HG03571 (cell line): ENCODE measurements around the gene CA5A.
"Not testable (repeated sequence)": the region's sequence is repeated elsewhere in the genome, so short reads cannot be mapped to it uniquely, and the experiment has no call there.

Experiments used
- ATAC-seq: cut with Tn5 transposase; IDR thresholded peaks from one replicate; pipeline ENCODE4 v1.9.1; 2021; ENCODE audit not compliant: unreplicated experiment

The CA5A gene

GRCh38 chr16:87897521-87898505 lies 38.5 kb downstream of the CA5A start:
- ATAC-seq, result no peak

DNA sequence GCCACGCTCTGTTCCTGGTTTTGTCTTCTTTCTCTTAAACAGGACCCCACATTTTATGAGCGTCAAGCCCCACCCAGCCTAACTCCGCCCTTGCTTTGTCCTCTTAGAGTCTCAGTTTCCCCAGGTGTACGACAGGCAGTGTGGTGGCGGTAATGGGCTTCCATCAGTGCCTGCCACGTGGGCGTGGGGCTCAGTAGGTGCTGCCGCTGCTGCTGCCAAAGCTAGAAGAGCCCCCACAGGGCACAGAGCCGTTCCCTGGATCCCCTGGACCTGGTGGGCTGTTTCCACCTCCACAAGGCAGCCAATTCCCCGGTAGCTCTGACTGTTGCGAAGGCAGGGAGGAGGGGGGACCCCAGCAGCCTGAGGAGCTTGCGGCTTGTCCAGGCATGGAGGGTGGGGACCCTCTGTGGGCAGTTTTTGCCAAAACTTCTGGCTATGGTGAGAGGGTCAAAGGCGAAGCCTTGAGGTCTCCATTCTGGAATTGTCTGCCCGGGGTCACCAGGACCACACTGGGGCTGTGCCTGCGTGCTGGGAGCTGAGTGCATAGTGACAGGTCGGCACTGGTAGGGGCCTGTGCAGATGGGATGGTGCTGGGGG lies 39.3 kb downstream of the CA5A start:
- ATAC-seq, result not testable (repeated sequence)

DNA sequence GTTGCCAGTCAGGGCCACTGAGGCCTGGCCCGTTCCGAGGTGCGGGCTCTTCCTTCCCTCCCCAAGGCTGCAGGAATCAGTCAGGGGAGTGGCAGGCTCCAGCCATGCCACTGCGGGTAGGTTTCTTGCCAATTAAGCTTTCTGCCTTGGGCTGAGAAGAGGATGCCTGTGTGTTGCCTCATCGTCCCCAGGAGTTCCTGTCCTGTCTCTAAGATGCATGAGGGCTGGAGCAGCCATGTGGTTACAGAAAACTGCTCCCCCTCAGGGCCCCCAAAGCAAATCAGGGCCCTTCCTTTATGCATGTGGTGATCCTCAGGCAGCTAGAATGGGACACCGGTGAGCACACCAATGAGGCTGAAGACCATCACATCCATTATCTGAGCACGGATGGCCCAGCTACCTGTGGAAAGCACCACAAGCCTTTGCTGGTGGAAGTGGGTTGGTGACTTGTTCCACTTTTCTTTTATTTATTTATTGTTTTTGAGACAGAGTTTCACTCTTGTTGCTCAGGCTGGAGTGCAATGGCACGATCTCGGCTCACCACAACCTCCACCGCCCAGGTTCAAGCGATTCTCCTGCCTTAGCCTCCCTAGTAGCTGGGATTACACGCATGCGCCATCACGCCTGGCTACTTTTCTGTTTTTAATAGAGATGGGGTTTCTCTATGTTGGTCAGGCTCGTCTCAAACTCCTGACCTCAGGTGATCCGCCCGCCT lies 40.0 kb downstream of the CA5A start:
- ATAC-seq, result not testable (repeated sequence)

DNA sequence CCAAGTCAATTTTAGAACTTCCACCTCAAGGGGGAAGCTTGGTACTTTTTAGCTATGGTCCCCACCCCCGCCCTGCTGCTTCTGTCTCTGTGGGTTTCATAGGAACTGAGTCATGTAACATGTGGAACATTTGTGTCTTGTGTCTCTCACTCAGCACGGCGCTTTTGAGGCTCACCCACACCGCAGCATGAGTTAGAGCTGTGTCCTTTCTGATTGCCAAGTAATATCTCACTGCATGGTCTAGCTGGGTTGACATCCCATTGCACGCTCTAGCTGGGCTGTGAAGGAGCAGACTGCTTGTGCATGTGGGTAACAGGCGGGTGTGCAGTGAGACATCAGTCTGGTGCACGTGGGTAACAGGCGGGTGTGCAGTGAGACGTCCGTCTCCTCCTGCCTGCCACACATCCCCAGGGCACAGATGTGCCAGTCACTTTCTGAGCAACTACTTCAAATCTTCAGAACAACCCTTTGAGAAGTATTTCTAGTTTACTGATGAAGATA lies 40.6 kb downstream of the CA5A start:
- ATAC-seq, result no peak

- not testable (repeated sequence) for ATAC-seq
Observed at GRCh38 chr16:87894005-87894404, 42.3 kb downstream of the CA5A start.

- no peak for ATAC-seq
Observed at GRCh38 chr16:87891764-87892163, 44.6 kb downstream of the CA5A start.

GRCh38 chr16:87889762-87890161 lies 46.6 kb downstream of the CA5A start:
- not testable (repeated sequence) for ATAC-seq

DNA sequence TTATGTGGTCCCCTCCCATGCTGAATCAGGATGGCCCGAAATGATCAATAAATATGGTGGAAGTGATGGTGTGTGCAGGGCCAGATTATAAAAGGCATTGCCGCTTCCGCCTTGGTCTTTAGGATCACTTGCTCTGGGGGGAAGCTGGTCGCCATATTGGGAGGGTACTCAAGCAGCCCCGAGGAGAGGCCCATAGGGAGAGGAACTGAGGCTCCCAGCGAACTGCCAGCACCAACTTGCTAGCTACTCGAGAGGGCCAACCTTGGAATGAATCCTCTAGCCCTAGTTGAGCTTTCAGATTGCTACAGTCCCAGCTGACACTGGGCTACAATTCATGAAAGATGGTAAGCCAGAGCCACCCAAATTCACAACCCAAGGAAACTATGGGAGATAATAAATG lies 48.0 kb downstream of the CA5A start:
- not testable (repeated sequence) for ATAC-seq

GRCh38 chr16:87887931-87888330 lies 48.4 kb downstream of the CA5A start:
- not testable (repeated sequence) for ATAC-seq

DNA sequence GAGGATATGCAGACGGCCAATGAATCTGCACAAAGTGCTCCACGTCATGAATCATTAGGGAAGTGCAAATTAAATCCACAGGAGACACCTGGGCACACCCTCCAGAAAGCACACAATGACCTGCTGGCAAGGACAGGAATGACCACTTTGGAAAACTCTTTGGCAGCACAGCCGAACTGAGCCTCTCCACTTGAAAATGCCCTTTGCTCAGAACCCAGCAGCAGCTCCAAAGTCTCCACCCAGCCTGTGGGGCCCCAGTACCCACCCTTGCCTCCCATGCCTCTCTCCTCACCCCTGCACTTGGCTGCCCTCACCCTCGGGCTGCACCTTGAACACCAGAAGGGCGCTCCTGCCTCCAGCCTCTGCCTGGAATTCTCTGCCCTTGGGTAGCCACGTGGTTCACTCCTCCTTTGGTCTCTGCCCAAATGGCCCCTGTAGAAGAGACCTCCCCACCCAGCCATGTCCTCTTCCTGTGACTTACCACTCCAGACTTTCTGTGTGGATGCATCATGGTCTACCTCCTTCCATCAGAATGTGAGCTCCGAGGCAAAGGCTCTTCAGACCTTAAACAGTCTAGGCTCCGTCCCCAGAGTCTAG lies 50.9 kb downstream of the CA5A start:
- not testable (repeated sequence) for ATAC-seq

DNA sequence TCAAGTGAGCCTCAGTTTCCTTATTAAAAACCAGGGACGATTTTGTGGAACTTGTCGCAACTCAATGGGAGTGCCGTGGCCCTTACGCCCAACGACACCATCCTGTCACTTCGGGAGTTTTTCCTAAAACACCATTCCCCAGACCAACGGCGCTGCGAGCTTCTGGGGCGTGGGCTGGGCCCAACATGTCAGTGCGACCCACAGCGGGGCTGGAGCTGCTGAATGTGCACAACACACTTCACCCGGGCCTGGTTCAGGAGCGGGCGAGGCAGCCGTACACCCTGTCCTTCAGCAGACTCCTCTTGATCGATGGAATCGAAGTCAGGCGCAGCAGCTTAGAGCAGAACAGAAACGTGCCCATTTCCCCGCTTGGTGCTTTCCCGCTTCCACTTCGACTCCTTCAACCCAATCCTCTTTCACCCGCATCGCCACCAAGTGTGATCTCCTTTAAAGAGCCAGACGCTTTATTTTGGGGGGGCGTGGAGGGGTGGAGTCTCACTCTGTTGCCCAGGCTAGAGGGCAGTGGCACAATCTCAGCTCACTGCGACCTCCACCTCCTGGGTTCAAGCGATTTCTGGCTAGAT lies 53.8 kb downstream of the CA5A start:
- ATAC-seq, result no peak

GRCh38 chr16:87881324-87882200 lies 54.8 kb downstream of the CA5A start:
- no peak for ATAC-seq

- no peak for ATAC-seq
Observed at GRCh38 chr16:87880117-87880696, 56.1 kb downstream of the CA5A start.

DNA sequence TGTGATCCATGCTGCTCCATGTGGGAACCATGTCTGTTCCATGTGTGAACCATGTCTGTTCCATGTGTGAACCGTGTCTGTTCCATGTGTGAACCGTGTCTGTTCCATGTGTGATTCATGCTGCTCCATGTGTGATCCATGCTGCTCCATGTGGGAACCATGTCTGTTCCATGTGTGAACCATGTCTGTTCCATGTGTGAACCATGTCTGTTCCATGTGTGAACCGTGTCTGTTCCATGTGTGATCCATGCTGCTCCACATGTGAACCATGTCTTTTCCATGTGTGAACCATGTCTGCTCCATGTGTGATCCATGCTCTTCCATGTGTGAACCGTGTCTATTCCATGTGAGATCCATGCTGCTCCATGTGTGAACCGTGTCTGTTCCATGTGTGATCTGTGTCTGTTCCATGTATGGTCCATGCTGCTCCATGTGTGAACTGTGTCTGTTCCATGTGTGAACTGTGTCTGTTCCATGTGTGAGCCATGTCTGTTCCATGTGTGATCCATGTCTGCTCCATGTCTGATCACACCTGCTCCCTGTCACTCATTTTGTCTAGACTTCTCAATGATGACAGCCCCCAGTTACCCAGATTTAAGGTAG lies 56.8 kb downstream of the CA5A start:
- not testable (repeated sequence) for ATAC-seq

- no peak for ATAC-seq
Observed at GRCh38 chr16:87878704-87879103, 57.6 kb downstream of the CA5A start.

DNA sequence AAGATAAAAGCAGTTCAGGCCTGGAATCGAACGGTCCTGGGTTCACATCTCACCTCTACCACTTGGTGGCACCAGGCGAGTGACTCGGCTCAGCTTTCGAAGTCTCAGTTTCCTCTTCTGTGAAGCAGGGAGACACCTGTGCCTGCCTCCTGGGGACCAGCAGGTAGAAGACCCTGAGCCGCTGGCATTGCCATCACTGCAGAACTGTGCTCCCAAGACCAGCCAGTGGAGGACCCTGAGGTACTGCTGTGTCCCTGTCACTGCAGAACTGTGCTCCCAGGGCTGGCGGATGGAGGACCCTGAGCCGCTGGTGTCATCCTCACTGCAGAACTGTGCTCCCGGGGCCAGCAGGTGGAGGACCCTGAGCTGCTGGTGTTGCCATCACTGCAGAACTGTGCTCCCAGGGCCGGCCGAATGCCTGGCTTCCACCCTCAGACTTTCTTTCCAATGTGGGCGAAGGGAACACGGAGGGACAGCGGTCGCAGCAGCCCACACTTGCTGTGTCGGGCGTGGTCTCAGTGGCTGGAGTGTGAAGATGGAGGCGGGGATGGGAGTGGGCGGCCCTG lies 58.3 kb downstream of the CA5A start:
- no peak for ATAC-seq

- ATAC-seq, result no peak
Observed at GRCh38 chr16:87874639-87875427, 61.5 kb downstream of the CA5A start.
